HL-60 (cell line): ENCODE results near the gene UFD1.
A peak's percentile ranks its signal among the peaks of the same experiment; 100 is the strongest.
"Not testable (repeated sequence)": the region's sequence is repeated elsewhere in the genome, so short reads cannot be mapped to it uniquely, and the experiment has no call there.

Source experiments
- DNase-seq, 2 experiments: peaks; one replicate each; pipeline ENCODE4 v3.0.0-alpha.2; 2010 to 2020; ENCODE audit warnings: low read depth in 1 of 2, low spot score in 1 of 2
- H3K27ac ChIP-seq: fragments of 250-450 bp; sonication (Bioruptor Pico); replicated peaks from 2 replicates; pipeline ENCODE4 v1.5.1; 2020; ENCODE audit warnings: mild to moderate bottlenecking, moderate library complexity
- H3K27me3 ChIP-seq: fragments of 250-450 bp; sonication (Bioruptor Pico); 2 replicates; pipeline ENCODE4 v1.5.1; 2021; ENCODE audit warnings: mild to moderate bottlenecking, moderate library complexity; ENCODE audit not compliant: insufficient read depth, poor library complexity, severe bottlenecking
- H3K4me3 ChIP-seq: replicated peaks from 2 replicates; pipeline ENCODE4 v1.5.1; 2011; ENCODE audit warnings: mild to moderate bottlenecking, control low read depth, low read length; ENCODE audit not compliant: insufficient read depth
- GABPA ChIP-seq: IDR thresholded peaks from 2 replicates; pipeline ENCODE4 v1.6.1; 2012; ENCODE audit warnings: low read depth
- POLR2AphosphoS5 ChIP-seq: IDR thresholded peaks from 2 replicates; pipeline ENCODE4 v1.6.1; 2012; ENCODE audit warnings: low read depth
- REST ChIP-seq: IDR thresholded peaks from 2 replicates; pipeline ENCODE4 v1.6.1; 2012; ENCODE audit warnings: low read depth; ENCODE audit not compliant: insufficient replicate concordance
- SPI1 ChIP-seq: IDR thresholded peaks from 2 replicates; pipeline ENCODE4 v1.6.1; 2012; ENCODE audit warnings: low read depth, mild to moderate bottlenecking, borderline replicate concordance
- TF ChIP-seq, protein P1 (sequence below): IDR thresholded peaks from one replicate; pipeline ENCODE4 v1.5.1; 2011; ENCODE audit warnings: low read length, control low read depth, inconsistent platforms; ENCODE audit not compliant: insufficient read depth

Gene UFD1

DNA sequence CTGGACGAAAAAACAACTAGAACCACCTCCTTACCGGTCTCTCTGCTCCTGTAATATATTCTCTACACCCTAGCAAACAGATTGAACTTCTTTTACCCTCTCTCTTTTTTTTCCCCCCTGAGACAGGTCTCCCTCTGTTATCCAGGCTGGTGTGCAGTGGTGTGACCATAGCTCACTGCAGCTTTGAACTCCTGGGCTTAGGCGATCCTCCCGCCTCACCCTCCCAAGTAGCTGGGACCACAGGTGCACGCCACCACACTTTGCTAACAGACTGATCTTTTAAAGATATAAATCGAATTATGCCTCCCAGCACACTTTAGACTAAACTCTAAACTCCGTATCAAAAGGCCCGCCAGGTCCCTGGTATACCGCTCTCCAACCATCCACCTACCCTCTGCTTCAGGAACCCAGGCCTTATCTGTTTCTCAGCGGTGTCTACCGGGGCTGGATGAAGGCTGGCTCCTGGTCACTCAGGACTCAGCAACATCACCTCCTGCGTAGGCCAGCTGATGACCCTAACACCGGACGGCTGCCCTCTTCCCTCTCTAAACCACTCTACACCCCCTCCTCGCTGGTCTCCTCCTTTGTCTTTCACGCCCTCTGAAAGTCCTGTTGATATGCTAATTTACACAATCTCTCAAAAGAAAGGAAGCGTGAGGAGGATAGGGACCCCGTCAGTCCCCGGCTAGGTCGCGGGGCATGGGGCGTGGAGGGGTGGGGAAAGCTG lies 32.2 kb downstream of the UFD1 start:
- peak overlapping the region; percentile 64 for H3K27ac ChIP-seq
- peak overlapping the region; percentile 83 for H3K4me3 ChIP-seq
- H3K27me3 ChIP-seq, result no peaks in the 10 kb centered on the region
- TF ChIP-seq SPI1 (no peak), REST (no peak), POLR2AphosphoS5 (no peak), GABPA (no peak)
- TF ChIP-seq, protein P1, sequence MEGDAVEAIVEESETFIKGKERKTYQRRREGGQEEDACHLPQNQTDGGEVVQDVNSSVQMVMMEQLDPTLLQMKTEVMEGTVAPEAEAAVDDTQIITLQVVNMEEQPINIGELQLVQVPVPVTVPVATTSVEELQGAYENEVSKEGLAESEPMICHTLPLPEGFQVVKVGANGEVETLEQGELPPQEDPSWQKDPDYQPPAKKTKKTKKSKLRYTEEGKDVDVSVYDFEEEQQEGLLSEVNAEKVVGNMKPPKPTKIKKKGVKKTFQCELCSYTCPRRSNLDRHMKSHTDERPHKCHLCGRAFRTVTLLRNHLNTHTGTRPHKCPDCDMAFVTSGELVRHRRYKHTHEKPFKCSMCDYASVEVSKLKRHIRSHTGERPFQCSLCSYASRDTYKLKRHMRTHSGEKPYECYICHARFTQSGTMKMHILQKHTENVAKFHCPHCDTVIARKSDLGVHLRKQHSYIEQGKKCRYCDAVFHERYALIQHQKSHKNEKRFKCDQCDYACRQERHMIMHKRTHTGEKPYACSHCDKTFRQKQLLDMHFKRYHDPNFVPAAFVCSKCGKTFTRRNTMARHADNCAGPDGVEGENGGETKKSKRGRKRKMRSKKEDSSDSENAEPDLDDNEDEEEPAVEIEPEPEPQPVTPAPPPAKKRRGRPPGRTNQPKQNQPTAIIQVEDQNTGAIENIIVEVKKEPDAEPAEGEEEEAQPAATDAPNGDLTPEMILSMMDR, result no peak
- DNase-seq, result no peak

DNA sequence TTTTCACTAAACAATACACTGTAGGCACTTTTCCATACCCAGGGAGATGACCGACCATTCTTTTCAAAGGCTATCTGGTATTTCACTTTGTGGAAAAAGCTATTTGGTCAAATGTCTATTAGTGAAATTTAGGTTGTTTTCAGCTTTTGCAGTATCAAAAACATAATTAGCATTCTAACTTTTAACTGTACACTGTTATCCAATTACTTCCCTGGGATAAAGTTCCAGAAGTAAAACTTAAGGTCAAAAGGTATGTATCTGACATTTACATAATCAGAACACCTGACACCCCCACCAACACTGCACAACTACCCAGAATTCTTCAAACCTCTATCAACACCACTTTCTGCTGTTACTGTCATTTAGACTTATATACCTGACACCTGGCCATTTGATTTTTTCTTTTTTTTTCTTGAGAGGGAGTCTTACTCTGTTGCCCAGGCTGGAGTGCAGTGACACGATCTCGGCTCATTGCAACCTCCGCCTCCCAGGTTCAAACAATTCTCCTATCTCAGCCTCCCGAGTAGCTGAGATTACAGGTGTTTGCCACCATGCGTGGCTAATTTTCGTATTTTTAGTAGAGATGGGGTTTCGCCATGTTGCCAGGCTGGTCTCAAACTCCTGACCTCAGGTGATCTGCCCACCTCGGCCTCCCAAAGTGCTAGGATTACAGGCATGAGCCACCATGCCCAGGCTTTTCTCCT lies 33.6 kb downstream of the UFD1 start:
- not testable (repeated sequence) for DNase-seq, H3K4me3 ChIP-seq, H3K27me3 ChIP-seq, H3K27ac ChIP-seq

- Histone ChIP-seq H3K27me3 (no peaks in the 10 kb centered on the region), H3K4me3 (no peak overlapping the region), H3K27ac (no peak overlapping the region)
- no peak for DNase-seq
- no peak for TF ChIP-seq REST
- TF ChIP-seq POLR2AphosphoS5, result no peak
- no peak for TF ChIP-seq SPI1
- TF ChIP-seq, protein P1, result no peak
- TF ChIP-seq GABPA, result no peak
Measured at GRCh38 chr22:19443544-19444211, 35.3 kb downstream of the UFD1 start.

GRCh38 chr22:19442166-19442565 lies 36.8 kb downstream of the UFD1 start:
- Histone ChIP-seq H3K27ac (no peak overlapping the region), H3K4me3 (no peak overlapping the region), H3K27me3 (no peaks in the 10 kb centered on the region)
- TF ChIP-seq, protein P1, result no peak
- no peak for DNase-seq
